ENCODE measurements around the gene SH3PXD2A. TPM values are rescaled to one million over a fixed set of nuclear protein-coding genes. Genes with fewer than 3 reads are reported as not detected.
A peak's percentile ranks its signal among the peaks of the same experiment; 100 is the strongest.

SH3PXD2A gene
- total RNA-seq, 2 experiments from 2014 or later, result 10.2 to 10.9 TPM

GRCh38 chr10:103659674-103660363, 195.6 kb downstream of the SH3PXD2A start:
- Mint-ChIP-seq H3K27me3 (no peaks in the 10 kb centered on the region), H3K27ac (peak overlapping the region; percentile 82), H3K36me3 (peaks cover 21% of the 10 kb centered on the region), H3K4me1 (peaks cover 4% of the 10 kb centered on the region), H3K9me3 (peaks cover 6% of the 10 kb centered on the region), H3K4me3 (peak overlapping the region; percentile 88)
- peak; percentile 65 for DNase-seq

- H3K27ac Mint-ChIP-seq, result no peak overlapping the region
- no peaks in the 10 kb centered on the region for H3K27me3 Mint-ChIP-seq
- peaks cover 21% of the 10 kb centered on the region for H3K36me3 Mint-ChIP-seq
- no peak for DNase-seq
- no peak overlapping the region for H3K4me3 Mint-ChIP-seq
- H3K4me1 Mint-ChIP-seq, result peaks cover 3% of the 10 kb centered on the region
- H3K9me3 Mint-ChIP-seq, result peaks cover 6% of the 10 kb centered on the region
Observed at GRCh38 chr10:103658049-103658577, 197.3 kb downstream of the SH3PXD2A start.

GRCh38 chr10:103657061-103657591, 198.2 kb downstream of the SH3PXD2A start:
- DNase-seq, result no peak
- peaks cover 2% of the 10 kb centered on the region for H3K4me1 Mint-ChIP-seq
- H3K9me3 Mint-ChIP-seq, result peaks cover 6% of the 10 kb centered on the region
- no peak overlapping the region for H3K4me3 Mint-ChIP-seq
- H3K27me3 Mint-ChIP-seq, result no peaks in the 10 kb centered on the region
- peaks cover 21% of the 10 kb centered on the region for H3K36me3 Mint-ChIP-seq
- H3K27ac Mint-ChIP-seq, result no peak overlapping the region

GRCh38 chr10:103654925-103655324, 200.5 kb downstream of the SH3PXD2A start:
- Mint-ChIP-seq H3K27ac (no peak overlapping the region), H3K9me3 (peaks cover 6% of the 10 kb centered on the region), H3K4me1 (peaks cover 2% of the 10 kb centered on the region), H3K27me3 (no peaks in the 10 kb centered on the region), H3K4me3 (no peak overlapping the region), H3K36me3 (peaks cover 19% of the 10 kb centered on the region)
- DNase-seq, result no peak

GRCh38 chr10:103653581-103654037, 201.8 kb downstream of the SH3PXD2A start:
- peaks cover 6% of the 10 kb centered on the region for H3K9me3 Mint-ChIP-seq
- peaks cover 18% of the 10 kb centered on the region for H3K36me3 Mint-ChIP-seq
- H3K4me1 Mint-ChIP-seq, result no peaks in the 10 kb centered on the region
- H3K27ac Mint-ChIP-seq, result no peak overlapping the region
- H3K4me3 Mint-ChIP-seq, result no peak overlapping the region
- no peak for DNase-seq
- no peaks in the 10 kb centered on the region for H3K27me3 Mint-ChIP-seq

- H3K27me3 Mint-ChIP-seq, result no peaks in the 10 kb centered on the region
- H3K9me3 Mint-ChIP-seq, result peaks cover 4% of the 10 kb centered on the region
- no peak for DNase-seq
- no peak overlapping the region for H3K4me3 Mint-ChIP-seq
- no peaks in the 10 kb centered on the region for H3K4me1 Mint-ChIP-seq
- H3K27ac Mint-ChIP-seq, result no peak overlapping the region
- H3K36me3 Mint-ChIP-seq, result peaks cover 11% of the 10 kb centered on the region
Observed at GRCh38 chr10:103652599-103653281, 202.6 kb downstream of the SH3PXD2A start.

- DNase-seq, result no peak
- H3K36me3 Mint-ChIP-seq, result peaks cover 3% of the 10 kb centered on the region
- no peak overlapping the region for H3K4me3 Mint-ChIP-seq
- no peaks in the 10 kb centered on the region for H3K27me3 Mint-ChIP-seq
- no peak overlapping the region for H3K27ac Mint-ChIP-seq
- H3K9me3 Mint-ChIP-seq, result no peaks in the 10 kb centered on the region
- H3K4me1 Mint-ChIP-seq, result no peaks in the 10 kb centered on the region
Observed at GRCh38 chr10:103651783-103652476, 203.4 kb downstream of the SH3PXD2A start.

- Mint-ChIP-seq H3K4me3 (no peak overlapping the region), H3K4me1 (no peaks in the 10 kb centered on the region), H3K36me3 (no peaks in the 10 kb centered on the region), H3K27ac (no peak overlapping the region), H3K9me3 (no peaks in the 10 kb centered on the region), H3K27me3 (no peaks in the 10 kb centered on the region)
- no peak for DNase-seq
Observed at GRCh38 chr10:103651333-103651732, 204.0 kb downstream of the SH3PXD2A start.

GRCh38 chr10:103649654-103650423, 205.5 kb downstream of the SH3PXD2A start:
- Mint-ChIP-seq H3K4me3 (no peak overlapping the region), H3K27me3 (no peaks in the 10 kb centered on the region), H3K9me3 (no peaks in the 10 kb centered on the region), H3K27ac (peak overlapping the region; percentile 40), H3K36me3 (no peaks in the 10 kb centered on the region), H3K4me1 (no peaks in the 10 kb centered on the region)
- DNase-seq, result no peak

GRCh38 chr10:103648636-103649532, 206.5 kb downstream of the SH3PXD2A start:
- no peaks in the 10 kb centered on the region for H3K9me3 Mint-ChIP-seq
- no peak overlapping the region for H3K4me3 Mint-ChIP-seq
- DNase-seq, result no peak
- H3K27me3 Mint-ChIP-seq, result no peaks in the 10 kb centered on the region
- H3K36me3 Mint-ChIP-seq, result no peaks in the 10 kb centered on the region
- no peaks in the 10 kb centered on the region for H3K4me1 Mint-ChIP-seq
- no peak overlapping the region for H3K27ac Mint-ChIP-seq

GRCh38 chr10:103648251-103648635, 207.1 kb downstream of the SH3PXD2A start:
- DNase-seq, result no peak
- H3K4me3 Mint-ChIP-seq, result no peak overlapping the region
- H3K4me1 Mint-ChIP-seq, result no peaks in the 10 kb centered on the region
- no peaks in the 10 kb centered on the region for H3K9me3 Mint-ChIP-seq
- H3K36me3 Mint-ChIP-seq, result no peaks in the 10 kb centered on the region
- H3K27ac Mint-ChIP-seq, result no peak overlapping the region
- H3K27me3 Mint-ChIP-seq, result no peaks in the 10 kb centered on the region

- no peaks in the 10 kb centered on the region for H3K4me1 Mint-ChIP-seq
- H3K36me3 Mint-ChIP-seq, result no peaks in the 10 kb centered on the region
- no peak for DNase-seq
- H3K9me3 Mint-ChIP-seq, result no peaks in the 10 kb centered on the region
- no peak overlapping the region for H3K27ac Mint-ChIP-seq
- H3K4me3 Mint-ChIP-seq, result no peak overlapping the region
- no peaks in the 10 kb centered on the region for H3K27me3 Mint-ChIP-seq
Observed at GRCh38 chr10:103646304-103646703, 209.1 kb downstream of the SH3PXD2A start.

GRCh38 chr10:103645141-103646054, 210.0 kb downstream of the SH3PXD2A start:
- no peaks in the 10 kb centered on the region for H3K27me3 Mint-ChIP-seq
- H3K27ac Mint-ChIP-seq, result no peak overlapping the region
- no peaks in the 10 kb centered on the region for H3K9me3 Mint-ChIP-seq
- DNase-seq, result no peak
- H3K4me1 Mint-ChIP-seq, result no peaks in the 10 kb centered on the region
- no peaks in the 10 kb centered on the region for H3K36me3 Mint-ChIP-seq
- no peak overlapping the region for H3K4me3 Mint-ChIP-seq
